Effector CD4-positive, alpha-beta T cell (primary cell): Measurements from ENCODE around the gene DOC2A.
A peak's percentile ranks its signal among the peaks of the same experiment; 100 is the strongest.

Source experiments
- DNase-seq: peaks from one replicate; pipeline ENCODE4 v3.0.0-alpha.2; 2020

DOC2A gene

GRCh38 chr16:29987371-29988085, 23.3 kb downstream of the DOC2A start:
- DNase-seq = no peak

DNA sequence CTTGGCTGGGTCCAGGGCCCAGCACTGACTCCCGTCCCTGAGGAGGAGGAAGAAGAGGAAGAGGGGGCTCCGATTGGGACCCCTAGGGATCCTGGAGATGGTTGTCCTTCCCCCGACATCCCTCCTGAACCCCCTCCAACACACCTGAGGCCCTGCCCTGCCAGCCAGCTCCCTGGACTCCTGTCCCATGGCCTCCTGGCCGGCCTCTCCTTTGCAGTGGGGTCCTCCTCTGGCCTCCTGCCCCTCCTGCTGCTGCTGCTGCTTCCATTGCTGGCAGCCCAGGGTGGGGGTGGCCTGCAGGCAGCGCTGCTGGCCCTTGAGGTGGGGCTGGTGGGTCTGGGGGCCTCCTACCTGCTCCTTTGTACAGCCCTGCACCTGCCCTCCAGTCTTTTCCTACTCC, 23.9 kb downstream of the DOC2A start:
- DNase-seq = no peak

GRCh38 chr16:29986231-29986630, 24.6 kb downstream of the DOC2A start:
- no peak for DNase-seq

DNA sequence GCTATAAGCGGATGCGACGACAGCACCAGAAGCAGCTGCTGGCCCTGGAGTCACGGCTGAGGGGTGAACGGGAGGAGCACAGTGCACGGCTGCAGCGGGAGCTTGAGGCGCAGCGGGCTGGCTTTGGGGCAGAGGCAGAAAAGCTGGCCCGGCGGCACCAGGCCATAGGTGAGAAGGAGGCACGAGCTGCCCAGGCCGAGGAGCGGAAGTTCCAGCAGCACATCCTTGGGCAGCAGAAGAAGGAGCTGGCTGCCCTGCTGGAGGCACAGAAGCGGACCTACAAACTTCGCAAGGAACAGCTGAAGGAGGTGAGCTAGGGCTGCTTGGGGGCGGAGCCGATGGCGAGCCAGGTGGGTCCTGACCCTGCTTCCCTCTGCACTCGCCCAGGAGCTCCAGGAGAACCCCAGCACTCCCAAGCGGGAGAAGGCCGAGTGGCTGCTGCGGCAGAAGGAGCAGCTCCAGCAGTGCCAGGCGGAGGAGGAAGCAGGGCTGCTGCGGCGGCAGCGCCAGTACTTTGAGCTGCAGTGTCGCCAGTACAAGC, 25.5 kb downstream of the DOC2A start:
- DNase-seq = no peak

GRCh38 chr16:29984764-29985147, 26.1 kb downstream of the DOC2A start:
- DNase-seq = no peak

GRCh38 chr16:29984137-29984763, 26.6 kb downstream of the DOC2A start:
- no peak for DNase-seq

- DNase-seq = no peak
Observed at GRCh38 chr16:29983420-29984136, 27.2 kb downstream of the DOC2A start.

- no peak for DNase-seq
Observed at GRCh38 chr16:29982560-29983419, 28.0 kb downstream of the DOC2A start.

GRCh38 chr16:29978564-29979270, 32.1 kb downstream of the DOC2A start:
- no peak for DNase-seq

DNA sequence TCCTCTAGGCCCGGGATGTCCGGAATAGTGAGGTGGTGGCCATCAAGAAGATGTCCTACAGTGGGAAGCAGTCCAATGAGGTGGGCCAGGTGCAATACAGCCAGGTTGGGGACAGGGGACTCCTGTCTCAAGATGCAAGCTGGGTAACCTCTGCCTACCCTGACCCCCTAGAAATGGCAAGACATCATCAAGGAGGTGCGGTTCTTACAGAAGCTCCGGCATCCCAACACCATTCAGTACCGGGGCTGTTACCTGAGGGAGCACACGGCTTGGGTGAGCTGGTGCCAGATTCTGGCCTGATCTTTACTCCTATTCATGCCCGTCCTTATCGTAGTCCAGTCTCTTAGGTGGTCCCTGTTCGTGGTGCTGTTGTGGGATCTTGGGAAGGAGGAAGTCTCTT, 32.7 kb downstream of the DOC2A start:
- DNase-seq = no peak

DNA sequence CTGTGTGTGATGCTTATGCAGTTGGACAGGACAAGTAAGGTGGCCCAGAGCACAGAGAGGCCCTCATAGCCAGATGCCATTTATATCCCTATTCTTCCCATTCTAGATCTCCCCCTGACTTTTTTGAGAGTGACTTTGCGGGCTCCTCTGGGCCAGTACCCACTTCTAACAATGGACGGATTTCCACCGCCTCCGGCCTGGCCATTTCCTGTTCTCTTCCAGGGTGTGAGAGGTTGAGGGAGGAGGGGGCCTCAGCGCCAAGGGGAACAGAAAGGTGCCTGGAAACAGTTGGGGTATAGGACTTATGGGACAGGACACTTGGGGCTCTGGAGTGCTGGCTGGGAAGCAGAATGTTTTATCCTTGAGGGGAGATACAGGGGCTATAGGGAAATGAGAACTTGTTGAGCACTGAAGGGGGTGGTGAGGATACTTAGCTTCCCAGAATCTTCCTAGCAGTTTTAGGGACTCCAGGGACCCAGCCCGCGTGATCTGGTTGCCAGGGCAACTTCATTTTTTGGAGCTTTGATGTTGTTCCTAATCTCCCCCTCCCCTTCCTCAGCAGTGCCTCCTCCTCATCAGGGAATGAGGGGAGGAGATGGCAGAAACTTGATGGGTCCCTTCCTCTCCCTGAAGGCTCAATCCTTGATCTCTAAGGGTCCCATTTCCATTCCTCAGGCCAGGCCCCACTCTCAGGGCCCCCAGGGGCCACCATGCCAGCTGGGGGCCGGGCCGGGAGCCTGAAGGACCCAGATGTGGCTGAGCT, 33.6 kb downstream of the DOC2A start:
- no peak for DNase-seq

DNA sequence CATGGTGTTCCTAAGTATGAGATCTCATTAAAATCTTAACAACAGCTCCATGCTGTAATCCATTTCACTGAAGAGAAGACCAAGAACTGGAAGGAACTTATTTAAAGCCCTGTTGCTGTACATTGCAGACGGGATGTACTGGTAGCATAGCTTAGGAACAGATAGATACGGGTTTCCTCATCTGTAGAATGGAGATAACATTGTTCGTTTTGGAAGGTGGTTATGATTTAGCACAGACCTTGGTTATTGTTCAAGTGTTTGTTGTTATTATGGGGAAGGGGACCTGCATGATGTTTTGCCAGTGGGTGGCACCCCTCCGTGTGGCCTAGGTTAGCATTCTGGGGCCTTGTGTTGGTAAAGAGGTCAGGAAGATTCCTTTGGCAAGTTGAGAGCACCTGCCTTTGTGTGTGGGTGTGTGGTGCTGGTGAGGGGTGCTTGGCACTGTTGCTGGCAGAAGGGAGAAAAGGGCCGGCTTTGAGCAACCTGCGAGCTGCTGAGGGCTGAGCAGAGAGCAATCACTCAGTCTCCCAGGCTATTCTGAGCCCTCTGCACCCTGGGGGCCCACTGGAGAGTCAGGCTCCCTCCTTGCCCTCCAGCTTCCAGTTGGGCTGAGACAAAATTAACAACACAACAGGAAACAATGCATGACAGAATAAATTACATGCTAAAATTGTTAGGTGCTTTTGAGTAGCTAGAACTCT, 34.9 kb downstream of the DOC2A start:
- no peak for DNase-seq

DNA sequence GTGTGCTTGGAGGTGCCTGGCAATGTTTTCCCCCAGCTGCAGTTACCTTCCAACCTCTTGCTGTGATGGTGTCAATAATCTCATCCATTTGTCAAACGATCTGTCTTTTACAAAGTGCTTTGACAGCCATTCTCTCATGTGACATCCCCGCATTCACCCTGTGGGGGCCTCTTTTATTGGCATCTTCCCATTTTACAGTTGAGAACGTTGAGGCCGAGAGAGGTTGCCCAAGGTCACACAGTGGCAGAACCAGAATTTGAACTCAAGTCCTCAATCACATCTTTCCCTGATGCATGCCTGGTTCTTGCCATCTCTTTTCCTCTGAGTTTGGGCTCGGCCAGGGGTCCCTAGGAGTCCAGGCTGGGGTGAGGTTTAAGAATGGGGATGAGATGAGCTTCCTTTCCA, 35.7 kb downstream of the DOC2A start:
- DNase-seq = no peak

GRCh38 chr16:29974291-29975133, 36.3 kb downstream of the DOC2A start:
- no peak for DNase-seq

DNA sequence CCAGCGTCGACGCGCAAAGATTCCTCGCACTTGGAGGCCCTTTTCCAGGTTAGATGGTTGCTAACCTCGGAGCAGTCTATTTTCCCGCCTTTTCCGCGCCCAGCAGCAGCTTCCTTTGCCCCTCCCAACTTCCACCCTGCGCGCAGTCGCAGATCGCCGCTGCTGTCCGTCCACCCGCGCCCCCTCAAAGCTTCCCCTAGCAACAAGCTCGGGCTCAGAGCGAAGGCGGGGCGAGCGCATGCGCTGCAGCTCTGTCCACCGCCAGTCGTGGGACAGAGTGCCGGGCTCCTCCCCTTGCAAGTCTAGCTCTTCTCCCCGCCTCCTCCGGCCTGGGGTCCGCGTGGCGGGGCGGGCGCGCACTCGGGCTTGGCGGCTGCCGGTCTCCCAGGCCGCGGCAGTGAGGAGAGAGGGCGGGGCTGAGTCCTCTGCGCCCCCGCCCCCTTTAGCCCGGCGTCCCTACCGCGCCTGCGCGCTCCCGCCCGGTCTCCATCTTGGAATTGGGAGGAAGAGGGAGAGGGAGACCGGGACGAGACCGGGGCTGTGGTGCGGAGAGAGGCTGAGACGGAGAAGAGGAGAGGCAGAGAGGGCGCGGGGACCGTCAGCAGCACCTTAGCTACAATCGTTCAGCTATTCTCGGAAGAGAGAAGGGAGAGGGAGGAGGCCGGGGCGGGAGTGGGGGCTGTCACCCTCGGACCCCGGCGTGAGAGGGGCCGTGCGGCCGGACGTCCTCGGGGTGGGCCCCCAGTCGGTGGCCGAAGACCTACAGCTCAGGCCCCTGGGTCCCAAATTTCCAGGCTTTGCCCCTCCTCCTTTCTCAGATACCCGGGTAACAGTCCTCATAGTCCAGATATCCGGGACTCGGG, 37.2 kb downstream of the DOC2A start, which contains the start of gene TAOK2:
Gene TAOK2 (plus strand): TSS at position 485 of the 863 bp plus-strand sequence. CDS start 3,905 bp downstream, outside the sequence.
- DNase-seq = peak; percentile 87

- DNase-seq = no peak
Observed at GRCh38 chr16:29972992-29973383, 37.8 kb downstream of the DOC2A start.

DNA sequence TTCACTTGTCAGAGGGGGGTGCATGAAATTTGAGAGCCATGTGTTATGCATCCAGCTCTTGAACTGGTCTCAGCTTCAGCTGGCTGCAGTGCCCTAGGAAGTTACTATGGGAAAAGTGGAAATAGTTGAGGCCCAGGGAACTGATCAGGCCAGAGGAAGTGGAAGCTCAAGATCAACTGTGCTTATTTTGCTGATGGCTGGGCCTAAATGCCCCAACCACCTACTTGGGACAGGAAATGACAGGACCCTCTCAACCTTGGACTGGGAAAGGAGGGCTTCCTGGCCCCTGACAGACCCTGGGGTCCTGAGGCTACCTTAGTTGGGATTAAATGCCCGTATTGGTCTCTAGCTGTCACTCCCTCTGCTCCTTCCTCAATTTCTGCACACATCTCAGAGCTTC, 38.3 kb downstream of the DOC2A start:
- no peak for DNase-seq

DNA sequence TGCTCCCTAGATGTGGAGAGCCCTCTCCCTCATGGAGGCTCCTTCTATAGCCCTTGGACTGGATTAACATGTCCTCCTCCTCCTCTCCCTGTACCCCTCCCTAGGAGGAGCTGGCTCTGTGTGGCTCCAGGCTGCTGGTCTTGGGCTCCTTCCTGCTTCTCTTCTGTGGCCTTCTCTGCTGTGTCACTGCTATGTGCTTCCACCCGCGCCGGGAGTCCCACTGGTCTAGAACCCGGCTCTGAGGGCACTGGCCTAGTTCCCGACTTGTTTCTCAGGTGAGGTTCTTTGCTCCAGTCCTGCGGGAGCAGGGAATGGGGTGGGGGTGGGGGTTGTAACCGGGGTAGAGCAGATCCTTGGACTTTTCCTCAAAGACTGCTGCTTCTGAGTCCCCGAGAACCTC, 39.5 kb downstream of the DOC2A start:
- DNase-seq = no peak

DNA sequence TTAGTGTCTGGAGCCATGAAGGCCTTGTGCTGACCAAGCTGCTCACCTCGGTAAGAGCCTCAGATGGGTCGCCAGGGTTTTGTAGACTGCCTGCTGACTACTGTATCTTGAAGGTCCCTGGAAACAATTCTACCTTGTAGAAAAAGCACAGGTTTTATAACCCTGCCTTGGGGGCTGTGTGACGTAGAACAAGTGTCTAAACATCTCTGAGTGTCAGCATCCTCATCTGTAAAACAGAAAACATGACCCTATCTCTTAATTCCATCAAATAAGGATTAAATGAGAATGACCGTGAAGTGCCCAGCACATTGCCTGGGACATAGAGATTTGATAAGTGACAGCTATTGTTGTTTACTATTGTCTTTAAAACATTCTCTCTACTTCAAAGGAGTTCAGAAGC, 42.6 kb downstream of the DOC2A start:
- no peak for DNase-seq
